HepG2 (cell line): ENCODE results near the gene ITGA2. TPM values are rescaled to one million over a fixed set of nuclear protein-coding genes. Genes with fewer than 3 reads are reported as not detected.
A peak's percentile ranks its signal among the peaks of the same experiment; 100 is the strongest.

Experiments
- AKAP8 ChIP-seq: sonication (generic); formaldehyde crosslinking; IDR thresholded peaks from 2 replicates; pipeline ENCODE4 v1.5.1; 2020; ENCODE audit warnings: mild to moderate bottlenecking, missing genetic modification reagents
- CBX5 ChIP-seq: sonication (generic); formaldehyde crosslinking; IDR thresholded peaks from 2 replicates; pipeline ENCODE4 v1.4.0; 2020; ENCODE audit warnings: missing genetic modification reagents, borderline replicate concordance
- CEBPB ChIP-seq: IDR thresholded peaks from 2 replicates; pipeline ENCODE4 v1.6.1; 2011; ENCODE audit warnings: low read depth, low read length, improper control_type of control experiment, borderline replicate concordance
- CEBPG ChIP-seq: IDR thresholded peaks from 2 replicates; pipeline ENCODE4 v1.6.1; 2016
- ELF1 ChIP-seq: sonication (generic); formaldehyde crosslinking; IDR thresholded peaks from 2 replicates; pipeline ENCODE4 v1.4.0; 2020; ENCODE audit warnings: missing genetic modification reagents
- FOSL2 ChIP-seq: sonication (generic); formaldehyde crosslinking; IDR thresholded peaks from 2 replicates; pipeline ENCODE4 v1.4.0; 2020; ENCODE audit warnings: missing genetic modification reagents
- FOXA1 ChIP-seq, 2 experiments: fragments of 450-650 bp in 1 of 2; sonication (generic) in 1 of 2; formaldehyde crosslinking in 1 of 2; IDR thresholded peaks; 2 replicates each; pipeline versions ENCODE4 v1.4.0 to v1.6.1; 2016 to 2020; ENCODE audit warnings: missing genetic modification reagents in 1 of 2
- FOXK1 ChIP-seq: sonication (generic); formaldehyde crosslinking; IDR thresholded peaks from 2 replicates; pipeline ENCODE4 v1.4.0; 2020; ENCODE audit warnings: low read depth, missing genetic modification reagents, borderline replicate concordance
- HDAC2 ChIP-seq: sonication (generic); formaldehyde crosslinking; IDR thresholded peaks from 2 replicates; pipeline ENCODE4 v1.4.0; 2020; ENCODE audit warnings: missing genetic modification reagents
- HOXA5 ChIP-seq: sonication (generic); formaldehyde crosslinking; IDR thresholded peaks from 2 replicates; pipeline ENCODE4 v1.4.0; 2020; ENCODE audit warnings: missing genetic modification reagents
- JUNB ChIP-seq: sonication (generic); formaldehyde crosslinking; IDR thresholded peaks from 2 replicates; pipeline ENCODE4 v1.8.0; 2022; ENCODE audit warnings: missing genetic modification reagents, mild to moderate bottlenecking, borderline replicate concordance
- MAF1 ChIP-seq: sonication (generic); formaldehyde crosslinking; IDR thresholded peaks from 2 replicates; pipeline ENCODE4 v1.5.0; 2020; ENCODE audit warnings: missing genetic modification reagents, borderline replicate concordance
- MED1 ChIP-seq: sonication (generic); formaldehyde crosslinking; IDR thresholded peaks from 2 replicates; pipeline ENCODE4 v1.4.0; 2020; ENCODE audit warnings: missing genetic modification reagents
- NCOA2 ChIP-seq: sonication (generic); formaldehyde crosslinking; IDR thresholded peaks from 2 replicates; pipeline ENCODE4 v1.8.0; 2022; ENCODE audit warnings: inconsistent platforms
- NR1H2 ChIP-seq: sonication (generic); formaldehyde crosslinking; IDR thresholded peaks from 2 replicates; pipeline ENCODE4 v1.8.1; 2022; ENCODE audit warnings: low read depth, missing genetic modification reagents, borderline replicate concordance
- RARA ChIP-seq: IDR thresholded peaks from 2 replicates; pipeline ENCODE4 v1.6.1; 2016; ENCODE audit warnings: missing genetic modification reagents, missing compliant biosample characterization
- RXRB ChIP-seq: IDR thresholded peaks from 2 replicates; pipeline ENCODE4 v1.6.1; 2016; ENCODE audit warnings: borderline replicate concordance, missing genetic modification reagents, missing compliant biosample characterization
- SOX6 ChIP-seq, 2 experiments: fragments of 450-650 bp in 1 of 2; sonication (generic) in 1 of 2; formaldehyde crosslinking in 1 of 2; IDR thresholded peaks; 2 replicates each; pipeline versions ENCODE4 v1.4.0 to v1.6.1; 2017 to 2020; ENCODE audit warnings: antibody characterized with exemption in 1 of 2, mild to moderate bottlenecking in 1 of 2, missing genetic modification reagents in 1 of 2
- TOE1 ChIP-seq: sonication (generic); formaldehyde crosslinking; IDR thresholded peaks from 2 replicates; pipeline ENCODE4 v1.4.0; 2020; ENCODE audit warnings: mild to moderate bottlenecking, missing genetic modification reagents
- YEATS4 ChIP-seq: sonication (generic); formaldehyde crosslinking; IDR thresholded peaks from 2 replicates; pipeline ENCODE4 v1.4.0; 2020; ENCODE audit warnings: missing genetic modification reagents, borderline replicate concordance
- ZC3H4 ChIP-seq: sonication (generic); formaldehyde crosslinking; IDR thresholded peaks from 2 replicates; pipeline ENCODE4 v1.4.0; 2020; ENCODE audit warnings: missing genetic modification reagents, borderline replicate concordance
- ZNF121 ChIP-seq: sonication (generic); formaldehyde crosslinking; IDR thresholded peaks from 2 replicates; pipeline ENCODE4 v1.5.0; 2020; ENCODE audit warnings: mild to moderate bottlenecking, missing genetic modification reagents
- ZNF205 ChIP-seq: IDR thresholded peaks from 2 replicates; pipeline ENCODE4 v1.6.1; 2018; ENCODE audit warnings: missing biosample characterization, missing genetic modification reagents
- ZNF335 ChIP-seq: sonication (generic); formaldehyde crosslinking; IDR thresholded peaks from 2 replicates; pipeline ENCODE4 v1.4.0; 2020; ENCODE audit warnings: missing genetic modification reagents
- ZNF614 ChIP-seq: IDR thresholded peaks from 2 replicates; pipeline ENCODE4 v1.6.1; 2018; ENCODE audit warnings: missing biosample characterization, missing genetic modification reagents, inconsistent platforms, borderline replicate concordance
- ZNF777 ChIP-seq: sonication (generic); formaldehyde crosslinking; IDR thresholded peaks from 2 replicates; pipeline ENCODE4 v1.4.0; 2020; ENCODE audit warnings: missing genetic modification reagents
- ZSCAN30 ChIP-seq: sonication (generic); formaldehyde crosslinking; IDR thresholded peaks from 2 replicates; pipeline ENCODE4 v1.5.0; 2020; ENCODE audit warnings: mild to moderate bottlenecking, missing genetic modification reagents
- ZSCAN5A ChIP-seq: sonication (generic); formaldehyde crosslinking; IDR thresholded peaks from 2 replicates; pipeline ENCODE4 v1.8.0; 2022; ENCODE audit warnings: mild to moderate bottlenecking, missing genetic modification reagents, borderline replicate concordance
- polyA plus RNA-seq, 8 experiments: library from polyadenylated mRNA; depleted of rRNA in 3 of 8; stranded (reverse) in 7 of 8; unstranded in 1 of 8; fragments of >200 nt; fragmentation: Illumina TruSeq in 4 of 8; extraction: Trizol in 4 of 8; gene quantifications; 2 replicates each; pipeline versions ENCODE4 v1.2.1 to v1.2.3, GENCODE V29; 2011 to 2016; ENCODE audit warnings: low read depth in 4 of 8, missing spikeins in 1 of 8, mixed read lengths in 1 of 8; ENCODE audit not compliant: insufficient read depth in 1 of 8
- total RNA-seq, 5 experiments: library from RNA; depleted of rRNA; stranded (reverse); fragments of >200 nt; fragmentation: Illumina TruSeq; extraction: Trizol; gene quantifications; 2 replicates each; pipeline ENCODE4 v1.2.3, GENCODE V29; 2016; ENCODE audit warnings: low read depth in 1 of 5
- TF ChIP-seq, protein P1 (sequence below): sonication (generic); formaldehyde crosslinking; conservative IDR thresholded peaks from 2 replicates; pipeline ENCODE4 v1.4.0; 2020; ENCODE audit warnings: mild to moderate bottlenecking, missing genetic modification reagents, moderate library complexity

Gene ITGA2
- total and polyA plus RNA-seq, 2 of the 13 experiments (the other 11 are each of a cell fraction or from before 2014, with no cell fraction given) = 15.8 to 58.3 TPM

- TF ChIP-seq ZSCAN5A (CRISPR knock-in tag) = no peak
- peak; percentile 53; the same call in 1 of the 2 replicates for TF ChIP-seq CEBPB
- no peak for TF ChIP-seq SOX6 (IDR thresholded peaks at IDR 0.05)
- peak; percentile 49; the same call in 1 of the 2 replicates for TF ChIP-seq SOX6 (CRISPR knock-in tag; IDR thresholded peaks at IDR 0.05)
- peak; percentile 97 for TF ChIP-seq ZNF121 (CRISPR knock-in tag)
- no peak for TF ChIP-seq ZNF614 (CRISPR knock-in tag)
- TF ChIP-seq ZSCAN30 (CRISPR knock-in tag) = no peak
- TF ChIP-seq ZC3H4 (CRISPR knock-in tag) = no peak
- TF ChIP-seq HOXA5 (CRISPR knock-in tag) = no peak
- peak; percentile 49 for TF ChIP-seq NCOA2
- no peak for TF ChIP-seq ZNF777 (CRISPR knock-in tag)
- no peak for TF ChIP-seq ZNF205 (CRISPR knock-in tag)
- TF ChIP-seq YEATS4 (CRISPR knock-in tag) = no peak
- TF ChIP-seq, protein P1, sequence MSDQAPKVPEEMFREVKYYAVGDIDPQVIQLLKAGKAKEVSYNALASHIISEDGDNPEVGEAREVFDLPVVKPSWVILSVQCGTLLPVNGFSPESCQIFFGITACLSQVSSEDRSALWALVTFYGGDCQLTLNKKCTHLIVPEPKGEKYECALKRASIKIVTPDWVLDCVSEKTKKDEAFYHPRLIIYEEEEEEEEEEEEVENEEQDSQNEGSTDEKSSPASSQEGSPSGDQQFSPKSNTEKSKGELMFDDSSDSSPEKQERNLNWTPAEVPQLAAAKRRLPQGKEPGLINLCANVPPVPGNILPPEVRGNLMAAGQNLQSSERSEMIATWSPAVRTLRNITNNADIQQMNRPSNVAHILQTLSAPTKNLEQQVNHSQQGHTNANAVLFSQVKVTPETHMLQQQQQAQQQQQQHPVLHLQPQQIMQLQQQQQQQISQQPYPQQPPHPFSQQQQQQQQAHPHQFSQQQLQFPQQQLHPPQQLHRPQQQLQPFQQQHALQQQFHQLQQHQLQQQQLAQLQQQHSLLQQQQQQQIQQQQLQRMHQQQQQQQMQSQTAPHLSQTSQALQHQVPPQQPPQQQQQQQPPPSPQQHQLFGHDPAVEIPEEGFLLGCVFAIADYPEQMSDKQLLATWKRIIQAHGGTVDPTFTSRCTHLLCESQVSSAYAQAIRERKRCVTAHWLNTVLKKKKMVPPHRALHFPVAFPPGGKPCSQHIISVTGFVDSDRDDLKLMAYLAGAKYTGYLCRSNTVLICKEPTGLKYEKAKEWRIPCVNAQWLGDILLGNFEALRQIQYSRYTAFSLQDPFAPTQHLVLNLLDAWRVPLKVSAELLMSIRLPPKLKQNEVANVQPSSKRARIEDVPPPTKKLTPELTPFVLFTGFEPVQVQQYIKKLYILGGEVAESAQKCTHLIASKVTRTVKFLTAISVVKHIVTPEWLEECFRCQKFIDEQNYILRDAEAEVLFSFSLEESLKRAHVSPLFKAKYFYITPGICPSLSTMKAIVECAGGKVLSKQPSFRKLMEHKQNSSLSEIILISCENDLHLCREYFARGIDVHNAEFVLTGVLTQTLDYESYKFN = peak; percentile 42
- peak; percentile 67 for TF ChIP-seq RXRB
- no peak for TF ChIP-seq ELF1 (CRISPR knock-in tag)
- TF ChIP-seq JUNB (CRISPR knock-in tag) = peak; percentile 83
- peak; percentile 34; the same call in 1 of the 2 replicates for TF ChIP-seq CBX5 (CRISPR knock-in tag)
- peak; percentile 75 for TF ChIP-seq MED1 (CRISPR knock-in tag)
- no peak for TF ChIP-seq NR1H2
- no peak for TF ChIP-seq FOXA1 (IDR thresholded peaks at IDR 0.05)
- peak; percentile 64; the same call in 1 of the 2 replicates for TF ChIP-seq FOXA1 (CRISPR knock-in tag; IDR thresholded peaks at IDR 0.05)
- TF ChIP-seq FOXK1 = peak; percentile 37; the same call in 1 of the 2 replicates
- no peak for TF ChIP-seq MAF1 (CRISPR knock-in tag)
- TF ChIP-seq AKAP8 = no peak
- no peak for TF ChIP-seq TOE1
- no peak for TF ChIP-seq ZNF335
- TF ChIP-seq FOSL2 (CRISPR knock-in tag) = peak; percentile 98
- TF ChIP-seq RARA (CRISPR knock-in tag) = peak; percentile 31; the same call in 1 of the 2 replicates
- peak; percentile 56 for TF ChIP-seq CEBPG (CRISPR knock-in tag)
- TF ChIP-seq HDAC2 (CRISPR knock-in tag) = peak; percentile 56; the same call in 1 of the 2 replicates
Measured at GRCh38 chr5:53019320-53019719, 30.2 kb downstream of the ITGA2 start (continued).
